NCI-H69 (cell line): ENCODE data around the gene PAM16.
A peak's percentile ranks its signal among the peaks of the same experiment; 100 is the strongest.
"Not testable (repeated sequence)": the region's sequence is repeated elsewhere in the genome, so short reads cannot be mapped to it uniquely, and the experiment has no call there.

ENCODE experiments used
- DNase-seq: peaks from one replicate; lab custom pipeline; 2025; lab: John Stamatoyannopoulos, UW

The PAM16 gene

DNA sequence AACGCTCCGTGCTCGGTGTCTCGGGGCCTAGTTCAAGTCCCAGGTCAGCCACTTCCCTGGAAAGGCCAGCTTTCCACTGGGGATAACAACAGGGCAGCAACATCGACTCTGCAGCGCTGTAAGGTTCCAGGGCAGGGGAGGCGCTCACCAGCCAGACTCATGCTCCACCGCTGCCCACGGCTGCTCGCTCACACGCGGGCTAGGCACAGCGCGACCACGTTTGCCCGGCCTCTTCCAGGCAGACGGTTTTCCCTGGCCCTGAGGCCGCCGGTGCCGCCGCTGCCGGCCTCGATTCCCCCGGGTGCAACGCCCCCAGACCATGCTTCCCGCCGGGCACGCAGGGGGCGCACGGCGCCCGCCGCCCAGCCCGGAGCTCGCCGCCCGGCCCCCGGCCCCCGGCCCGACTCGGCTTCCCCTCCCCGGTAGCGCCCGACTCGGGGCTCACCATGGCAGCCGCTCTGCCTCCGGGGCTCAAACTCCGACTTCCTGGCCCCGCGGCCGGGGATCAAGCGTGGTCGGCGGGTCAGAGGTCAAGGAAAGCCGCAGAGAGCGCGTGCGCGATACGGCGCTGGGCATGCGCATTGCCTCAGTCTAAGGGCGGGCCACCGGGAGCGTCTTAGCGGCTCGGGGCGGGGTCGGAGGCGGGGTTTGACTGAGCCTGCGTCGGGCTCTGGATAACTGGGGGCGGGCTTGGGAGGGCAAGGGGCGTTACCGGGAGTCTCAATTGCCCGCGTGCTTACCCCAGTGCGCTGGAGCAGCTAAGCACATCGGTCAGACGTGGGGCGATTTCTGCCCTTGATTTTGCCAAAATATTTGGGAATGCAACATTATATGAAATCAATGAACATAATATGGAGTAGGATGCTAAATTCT lies at the start of gene PAM16:
Gene PAM16, minus strand, starts transcription at position 535 of the 873 bp plus-strand sequence. Its CDS starts 87 bp downstream, at position 448.
- DNase-seq, result peak; percentile 98

DNA sequence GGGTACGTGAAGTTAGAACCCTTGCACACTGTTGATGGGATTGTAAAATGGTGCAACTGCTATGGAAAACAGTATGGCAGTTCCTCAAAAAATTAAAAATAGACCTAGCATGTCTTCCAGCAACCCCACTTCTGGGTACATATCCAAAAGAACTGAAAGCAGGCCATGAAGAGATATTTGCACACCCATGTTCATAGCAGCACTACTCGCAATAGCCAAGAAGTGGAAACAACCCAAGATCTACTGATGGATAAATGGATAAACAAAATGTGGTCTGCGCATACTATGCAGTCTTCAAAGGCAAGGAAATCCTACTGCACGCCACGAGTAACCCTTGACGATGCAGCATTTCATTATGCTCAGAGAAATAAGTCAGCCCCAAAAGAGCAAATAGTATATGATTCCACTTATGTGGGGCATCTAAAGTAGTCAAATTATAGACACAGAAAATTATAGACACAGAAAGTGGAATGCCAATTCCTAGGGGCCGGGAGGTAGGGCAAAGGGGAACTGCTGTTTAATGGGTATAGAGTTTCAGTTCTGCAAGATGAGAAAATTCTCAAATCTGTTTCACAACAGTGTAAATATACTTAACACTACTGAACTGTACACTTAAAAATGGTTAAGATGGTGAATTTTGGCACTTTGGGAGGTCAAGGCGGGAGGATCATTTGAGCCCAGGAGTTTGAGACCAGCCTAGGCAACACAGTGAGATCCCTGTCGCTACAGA lies 48.0 kb upstream of the PAM16 start:
- no peak for DNase-seq

DNA sequence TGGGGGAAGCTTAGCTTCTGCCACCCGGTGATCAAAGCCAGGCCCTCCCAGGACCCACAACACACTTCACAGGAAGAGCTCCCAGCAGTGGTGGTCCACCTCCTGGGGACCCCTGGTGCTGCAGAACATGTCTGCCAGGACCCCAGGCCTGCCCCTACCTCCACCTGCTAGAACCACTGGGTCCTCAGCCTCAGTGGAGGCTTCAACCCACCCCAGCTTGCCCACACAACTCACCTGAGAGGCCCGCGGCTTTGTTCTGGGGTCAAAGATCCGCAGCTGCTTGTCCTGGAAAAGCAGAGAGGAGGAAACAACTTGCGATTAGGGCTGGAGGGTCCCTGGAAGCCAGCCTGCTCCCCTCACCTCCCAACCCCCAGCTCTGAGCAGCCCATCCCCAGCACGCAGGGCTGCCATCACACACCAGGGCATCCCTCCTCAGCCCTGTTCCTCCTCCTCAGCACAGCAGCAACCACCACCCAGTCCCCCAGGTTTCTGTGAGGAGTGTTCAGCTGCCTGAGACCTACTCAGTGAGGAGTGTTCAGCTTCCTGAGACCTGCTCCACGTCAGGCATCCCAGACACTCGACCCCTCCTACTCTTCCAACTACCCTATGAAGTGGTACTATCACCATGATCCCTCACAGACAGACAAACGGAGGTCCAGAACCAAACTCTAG lies 44.1 kb upstream of the PAM16 start:
- no peak for DNase-seq

DNA sequence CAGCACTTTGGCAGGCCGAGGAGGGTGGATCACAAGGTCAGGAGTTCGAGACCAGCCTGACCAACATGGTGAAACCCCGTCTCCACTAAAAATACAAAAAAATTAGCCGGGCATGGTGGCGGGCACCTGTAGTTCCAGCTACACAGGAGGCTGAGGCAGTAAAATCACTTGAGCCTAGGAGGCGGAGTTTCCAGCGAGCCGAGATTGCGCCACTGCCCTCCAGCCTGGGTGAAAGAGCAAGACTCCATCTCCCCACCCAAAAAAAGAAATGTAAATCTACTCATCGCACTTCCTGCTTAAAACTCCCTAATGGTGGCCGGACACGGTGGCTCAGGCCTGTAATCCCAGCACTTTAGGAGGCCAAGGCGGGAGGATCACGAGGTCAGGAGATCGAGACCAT lies 42.7 kb upstream of the PAM16 start:
- not testable (repeated sequence) for DNase-seq

DNA sequence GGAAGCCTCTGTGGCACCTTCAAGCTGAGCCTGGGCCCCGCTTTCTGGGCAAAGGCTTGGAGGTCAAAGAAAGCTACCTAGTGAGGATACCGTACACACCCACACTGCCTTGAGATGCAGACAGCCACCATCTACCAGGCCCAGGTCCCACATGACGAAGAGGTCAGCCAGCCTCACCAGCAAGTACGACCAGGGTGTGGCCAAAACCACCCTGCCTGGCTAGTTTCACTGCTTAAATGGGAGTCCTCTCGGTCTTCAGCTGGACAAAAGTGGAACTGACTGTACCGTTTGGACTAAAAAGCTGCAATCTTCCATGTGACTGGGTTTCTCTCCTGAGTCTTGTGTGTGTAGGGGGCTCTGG lies 42.1 kb upstream of the PAM16 start:
- DNase-seq, result no peak

DNA sequence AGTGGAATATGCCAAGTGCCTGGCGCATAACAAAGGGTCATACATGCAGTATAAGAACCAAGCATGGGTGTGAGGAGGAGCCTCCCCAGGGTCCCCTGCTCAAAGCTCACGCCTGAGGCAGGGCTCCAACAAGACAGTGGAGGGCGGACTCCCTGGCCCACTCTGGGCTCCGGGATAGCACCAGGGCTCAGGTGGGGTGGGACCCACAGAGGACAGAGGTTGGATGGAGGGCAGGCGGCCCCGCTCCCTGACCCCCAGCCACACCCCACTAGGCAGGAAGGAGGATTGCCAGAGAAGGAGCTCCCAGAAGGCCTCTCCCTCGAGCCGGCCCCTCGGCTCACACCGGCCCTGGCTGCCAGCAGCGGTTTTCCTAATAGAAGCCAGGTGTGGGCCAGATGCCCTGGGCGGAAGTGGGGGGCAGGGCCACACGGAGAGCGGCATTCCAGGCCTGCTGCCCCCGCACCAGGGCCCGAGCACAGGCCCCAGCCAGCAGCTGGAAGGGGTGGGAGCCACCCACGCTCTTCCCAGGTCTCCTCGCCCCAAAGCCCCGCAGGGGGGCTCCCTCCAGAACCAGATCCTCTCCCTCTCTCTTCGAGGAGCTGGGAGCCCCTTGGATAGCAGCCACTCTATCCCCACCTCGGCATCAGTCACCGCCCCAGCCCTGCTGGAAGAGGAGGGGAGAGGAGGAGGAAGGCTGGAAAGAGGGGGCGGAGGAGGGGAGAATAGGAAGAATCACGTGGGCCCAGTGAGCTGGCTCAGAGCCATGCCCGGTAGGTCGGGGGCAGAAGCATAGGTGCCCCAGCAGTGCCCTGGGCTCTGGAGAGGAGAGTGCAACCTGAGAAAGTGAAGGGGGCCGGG lies 41.5 kb upstream of the PAM16 start:
- DNase-seq, result no peak

DNA sequence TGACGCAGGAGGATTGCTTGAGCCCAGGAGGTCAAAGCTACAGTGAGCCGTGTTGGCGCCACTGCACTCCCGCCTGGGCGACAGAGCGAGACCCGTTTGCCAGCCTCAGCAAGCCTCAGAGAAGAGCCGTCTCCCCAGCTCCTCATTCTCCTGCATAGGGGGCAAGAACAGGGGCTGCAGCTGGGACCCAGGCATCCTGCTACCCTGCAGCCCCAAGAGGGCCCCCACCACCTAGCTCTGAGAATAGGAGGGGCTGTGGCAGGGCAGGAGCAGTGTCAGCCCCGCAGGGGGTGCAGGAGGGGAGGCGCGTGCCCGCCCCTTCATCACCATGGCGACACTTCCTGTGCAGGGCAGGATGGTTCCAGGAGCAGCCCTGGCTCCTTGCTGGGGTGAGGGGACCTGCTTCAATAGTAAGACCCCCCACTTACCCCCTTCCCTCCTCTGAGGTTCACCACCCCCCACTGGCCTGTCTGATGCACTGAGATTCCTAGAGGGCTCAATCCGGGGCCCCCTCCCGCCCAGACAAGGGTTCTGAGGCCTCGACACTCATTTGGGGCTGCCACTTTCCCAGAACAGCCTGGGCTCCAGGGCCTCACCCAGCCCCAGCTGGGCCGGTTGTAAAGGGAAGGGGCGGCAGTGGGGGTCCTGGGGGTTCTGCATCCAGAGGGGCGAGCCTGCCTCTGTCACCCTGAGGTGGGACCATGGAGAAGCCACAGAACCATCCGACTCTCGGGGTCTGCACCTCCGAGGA lies 40.7 kb upstream of the PAM16 start:
- DNase-seq, result peak; percentile 66

DNA sequence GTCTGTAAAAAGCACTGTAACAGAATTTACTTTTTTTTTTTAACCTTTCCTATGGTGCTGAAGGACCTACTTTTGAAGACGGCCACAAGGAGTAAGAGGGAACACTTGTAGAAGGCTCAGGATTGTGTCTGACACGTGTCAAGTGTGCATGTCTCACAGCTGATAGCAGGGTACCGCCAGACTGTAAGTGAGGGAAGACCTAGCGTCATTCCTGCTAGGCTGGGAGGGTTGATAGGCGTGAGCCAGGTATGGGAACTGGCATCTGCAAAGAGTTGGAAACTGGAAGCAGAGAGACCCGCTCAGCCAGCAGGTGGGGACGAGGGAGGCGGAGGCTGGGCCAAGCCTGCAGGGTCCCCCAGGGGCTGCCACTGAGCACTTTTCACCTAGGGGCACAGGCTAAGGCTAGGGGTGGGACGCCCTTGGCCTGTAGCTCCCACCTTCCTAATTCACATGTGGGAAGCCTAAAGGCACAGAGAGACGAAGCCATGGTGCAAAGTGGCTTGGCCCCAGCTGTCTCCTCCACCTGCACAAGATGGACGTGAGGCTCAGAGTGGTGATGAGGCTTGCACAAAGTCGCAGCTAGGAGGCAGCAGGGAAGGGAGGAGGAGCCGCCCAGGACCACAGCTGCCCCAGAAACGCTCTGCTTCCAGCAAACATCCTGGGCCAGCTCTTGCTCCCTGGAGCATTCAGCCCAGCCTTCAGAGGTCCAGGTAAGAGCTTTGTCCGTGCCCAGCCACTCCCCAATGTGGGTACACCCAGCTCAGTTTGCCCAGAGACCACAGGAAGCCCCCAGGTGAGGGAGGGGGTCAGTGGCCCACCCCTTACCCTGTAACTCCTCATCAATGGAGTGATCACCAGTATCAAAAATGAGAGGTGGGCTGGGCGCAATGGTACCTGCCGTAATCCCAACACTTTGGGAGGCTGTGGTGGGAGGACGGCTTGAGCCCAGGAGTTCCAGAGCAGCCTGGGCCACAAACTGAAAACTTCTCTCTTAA lies 39.4 kb upstream of the PAM16 start:
- DNase-seq, result no peak

DNA sequence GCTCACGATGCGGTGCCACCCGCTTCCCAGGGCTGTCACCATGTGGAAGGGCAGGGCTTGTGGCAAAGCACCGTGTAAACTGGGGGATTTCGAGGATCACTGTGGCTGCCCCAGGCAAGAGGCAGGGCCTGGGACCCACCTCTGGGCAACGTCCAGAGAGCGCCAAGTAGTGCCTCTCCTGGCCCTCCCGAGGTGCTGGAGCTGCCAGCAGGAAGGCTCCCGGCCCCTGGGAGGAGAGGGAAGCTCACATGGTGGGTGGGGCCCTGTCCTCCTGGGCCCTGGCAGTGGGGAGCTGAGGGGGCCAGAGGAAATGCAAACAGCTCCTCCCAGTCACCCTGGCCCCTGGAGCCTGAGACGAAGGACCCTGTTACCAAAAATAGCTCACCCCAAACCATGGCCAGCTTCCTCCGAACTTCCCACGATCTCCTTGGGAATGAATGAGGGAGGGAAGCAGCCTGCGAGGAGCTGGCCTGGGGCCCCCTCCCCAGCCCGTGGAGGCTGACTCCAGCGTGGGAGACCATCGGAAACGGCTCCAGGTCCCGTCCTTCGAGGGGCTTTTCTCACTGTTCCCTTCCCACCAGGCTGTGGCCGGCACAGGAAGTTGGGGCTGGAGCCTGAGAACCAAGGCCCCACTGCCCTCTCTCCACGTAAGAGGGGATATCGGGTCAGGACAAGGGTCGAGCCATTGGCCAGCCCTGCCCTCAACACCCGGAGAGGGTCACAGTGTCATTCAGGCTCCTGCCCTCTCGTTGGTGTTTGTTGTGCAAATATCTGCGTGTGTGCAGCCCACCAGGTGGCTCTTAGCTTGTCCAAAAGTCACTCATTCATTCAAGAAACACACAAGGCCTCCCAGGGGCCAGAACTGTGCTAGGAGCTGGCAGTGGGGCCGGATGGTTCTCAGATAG lies 38.2 kb upstream of the PAM16 start:
- no peak for DNase-seq

DNA sequence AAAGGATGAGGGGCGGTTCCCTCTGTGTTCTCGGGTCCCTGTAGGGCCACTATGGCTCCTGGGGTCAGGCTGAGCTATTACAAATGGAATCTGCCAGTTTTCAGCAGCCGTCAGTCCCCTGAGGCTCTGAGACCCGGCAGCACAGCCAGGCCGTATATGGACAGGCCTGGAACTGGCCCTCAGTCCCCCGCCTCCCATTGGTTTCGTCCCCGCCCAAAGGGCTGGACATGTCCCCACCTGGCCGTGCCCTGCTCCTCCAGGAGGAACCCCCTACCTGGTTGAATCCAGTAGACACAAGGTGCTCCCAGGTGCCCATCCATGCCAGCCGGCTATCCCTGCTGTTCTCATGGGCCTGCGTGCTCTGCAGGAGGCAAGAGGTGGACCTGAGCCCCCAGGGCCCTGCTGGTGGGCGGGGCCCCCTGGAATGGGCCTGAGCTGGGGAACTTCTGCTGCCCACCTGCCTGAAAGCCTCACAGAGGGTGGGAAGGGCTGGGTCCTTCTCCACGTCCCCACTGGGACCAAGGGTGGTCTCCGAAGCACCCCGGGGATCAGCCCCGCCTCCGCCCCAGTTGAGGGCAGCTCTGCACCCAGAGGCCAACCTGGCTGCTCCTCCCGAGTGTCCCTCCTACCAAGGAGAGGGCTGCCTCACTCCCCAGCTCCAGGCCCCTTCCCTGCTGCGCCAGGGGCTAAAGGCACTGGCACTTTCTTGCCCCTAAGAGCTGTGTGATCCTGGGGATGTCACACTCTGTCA lies 37.3 kb upstream of the PAM16 start:
- no peak for DNase-seq

DNA sequence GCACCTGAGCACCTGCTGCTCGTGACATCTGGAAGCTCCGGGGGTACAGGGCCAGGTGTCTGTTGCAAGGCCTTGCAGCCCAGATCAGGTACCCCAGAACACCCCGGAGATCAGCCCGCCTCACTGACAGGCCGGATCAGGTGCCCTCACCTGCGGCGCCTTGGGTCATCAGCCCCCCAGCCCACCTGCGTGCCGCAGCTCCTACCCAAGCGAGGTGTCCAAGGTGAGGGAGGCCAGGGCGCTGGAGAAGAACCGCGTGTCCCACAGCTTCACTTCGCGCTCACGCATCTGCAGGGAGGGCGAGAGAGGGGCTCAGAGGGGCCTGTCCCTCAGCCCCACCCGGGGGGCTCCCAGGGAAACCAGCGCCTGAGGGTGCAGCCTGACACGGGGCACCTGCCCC lies 36.7 kb upstream of the PAM16 start:
- DNase-seq, result no peak

DNA sequence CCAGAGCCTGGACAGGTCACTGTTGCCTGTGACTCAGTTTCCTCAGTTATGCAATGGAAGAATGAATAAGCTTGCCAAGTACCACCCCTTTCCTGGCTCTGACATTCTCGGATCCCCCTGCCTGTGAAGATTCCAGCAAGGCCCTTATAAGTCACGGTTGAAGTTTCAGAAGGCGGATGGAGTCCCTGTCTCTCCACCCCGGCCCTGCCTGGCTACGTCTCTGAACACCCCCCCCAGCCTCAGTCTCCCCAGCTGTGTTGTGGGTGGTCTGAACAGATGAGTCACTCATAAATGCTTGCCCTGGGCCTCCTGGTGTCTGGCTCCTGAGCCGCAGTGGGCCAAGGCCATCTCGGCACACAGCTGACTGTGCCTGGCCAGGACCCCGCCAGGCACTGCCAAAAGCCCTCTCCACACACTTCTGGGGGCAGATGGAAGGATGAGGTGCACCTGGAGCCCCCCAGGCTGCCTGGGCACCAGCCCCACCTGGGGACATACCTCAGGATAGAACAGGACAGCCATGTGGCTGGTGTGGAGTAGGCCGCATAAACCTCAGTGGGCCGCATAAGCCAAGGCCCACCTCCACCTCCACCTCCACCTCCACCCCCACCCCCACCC lies 35.9 kb upstream of the PAM16 start:
- DNase-seq, result no peak

DNA sequence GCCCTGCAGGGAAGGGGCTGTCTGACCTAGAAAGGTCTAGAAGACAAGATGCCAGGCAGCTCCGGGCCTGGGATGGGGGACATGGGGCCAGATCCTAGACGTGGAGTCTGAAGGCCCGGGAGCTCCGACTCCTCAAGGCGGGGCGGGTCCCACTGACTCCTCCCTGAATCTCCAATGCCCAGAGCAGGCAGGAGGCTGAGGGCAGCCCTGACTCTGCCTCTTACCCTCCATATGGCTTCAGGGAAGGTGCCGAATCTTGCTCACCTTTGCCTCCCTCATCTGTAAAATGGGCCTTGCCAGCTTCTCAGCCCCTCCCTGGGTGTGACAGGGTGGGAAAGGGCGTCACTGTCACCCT lies 35.3 kb upstream of the PAM16 start:
- DNase-seq, result no peak

DNA sequence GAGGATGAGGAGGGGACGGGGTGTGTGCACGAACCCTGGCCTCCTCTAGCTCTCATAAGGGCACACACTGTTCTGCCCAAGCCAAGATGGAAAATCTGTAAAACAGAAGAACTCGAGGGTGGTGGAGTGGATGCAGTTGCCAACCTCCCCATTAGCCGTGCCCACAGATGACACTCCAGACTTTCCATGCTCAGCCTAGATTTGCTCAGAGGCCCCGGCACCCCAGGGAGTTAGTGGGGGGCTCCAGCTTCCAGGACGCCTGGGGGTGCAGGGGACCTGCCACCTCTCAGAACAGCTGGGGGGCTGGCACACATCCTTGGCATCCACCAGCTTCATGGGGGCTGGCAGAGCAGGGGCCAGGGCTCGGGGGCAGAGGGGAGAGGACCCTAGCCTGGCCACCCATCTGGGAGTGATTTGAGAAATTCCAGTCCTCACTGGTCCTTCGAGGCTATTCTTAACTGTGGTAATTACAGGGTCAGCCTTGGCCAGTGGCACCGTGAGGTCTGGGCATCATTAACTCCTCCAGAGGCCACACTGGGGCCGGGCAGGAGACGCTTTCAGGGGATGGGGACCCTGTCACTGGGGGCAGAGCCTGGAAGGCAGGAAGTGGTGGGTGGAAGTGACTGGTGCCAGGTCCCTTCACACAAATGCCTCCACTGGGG lies 34.8 kb upstream of the PAM16 start:
- no peak for DNase-seq

DNA sequence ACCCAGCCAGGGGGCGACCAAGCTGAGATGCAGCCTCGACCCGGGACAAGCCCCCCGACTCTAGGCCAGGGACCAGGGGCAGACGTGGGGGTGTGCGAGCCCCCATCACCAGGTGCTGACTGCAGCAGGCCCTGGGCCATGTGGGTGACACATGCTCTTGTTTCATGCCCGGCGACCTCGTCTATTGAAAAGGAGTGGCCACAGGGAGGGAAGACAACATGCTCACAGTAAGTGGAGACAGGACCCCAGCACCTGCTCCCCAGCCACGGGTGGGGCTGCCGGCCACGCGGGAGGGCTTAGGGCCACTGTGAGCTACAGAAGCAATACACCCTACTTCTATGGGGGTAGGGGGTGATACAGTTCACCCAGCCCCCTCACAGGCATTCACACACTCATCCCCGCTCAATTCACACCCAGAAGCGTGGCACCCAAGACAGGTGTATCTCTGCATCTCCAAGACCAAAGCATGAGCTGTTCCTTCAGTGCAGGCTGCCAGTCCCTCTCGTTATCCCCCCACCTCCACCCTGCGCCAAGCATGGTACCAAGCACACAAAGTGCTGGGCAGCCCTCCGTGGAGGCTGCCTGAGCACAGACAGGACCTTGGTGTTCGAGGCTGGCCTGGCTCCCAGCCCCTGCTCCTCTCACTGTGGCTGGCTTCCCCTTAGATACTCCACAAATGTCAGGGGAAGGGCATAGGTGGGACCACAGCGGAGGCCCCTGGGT lies 34.1 kb upstream of the PAM16 start:
- DNase-seq, result no peak

DNA sequence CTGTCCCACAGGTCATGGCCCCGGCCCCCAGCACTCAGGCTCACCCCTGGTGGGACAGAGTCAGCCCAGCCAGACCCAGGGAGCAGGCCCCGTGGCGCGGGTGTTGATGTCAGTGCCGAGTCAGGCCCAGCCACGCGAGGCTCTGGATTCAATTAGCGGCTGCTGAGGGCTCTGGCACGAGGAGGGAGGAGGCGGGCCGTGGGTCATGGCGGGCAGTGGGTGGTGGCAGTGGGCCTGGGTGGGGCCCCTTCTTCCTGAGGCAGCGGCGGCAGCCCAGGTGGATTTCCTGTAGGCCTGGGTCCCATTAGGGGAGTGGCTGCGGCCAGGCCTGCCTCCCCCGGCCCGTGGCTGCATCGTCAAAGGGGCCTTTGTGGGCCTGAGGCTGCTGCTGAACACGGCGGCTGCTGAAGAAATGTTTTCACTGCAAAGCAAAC lies 33.4 kb upstream of the PAM16 start:
- DNase-seq, result no peak
